GM21423 (cell line): ENCODE data around the gene POU3F3.

Experiments used
- ATAC-seq: cut with Tn5 transposase; IDR thresholded peaks from one replicate; pipeline ENCODE4 v1.9.1; 2021; ENCODE audit warnings: mild to moderate bottlenecking, moderate library complexity; ENCODE audit not compliant: unreplicated experiment

POU3F3 gene

GRCh38 chr2:104859766-104860450 is 6.0 kb downstream of the POU3F3 start:
- ATAC-seq = no peak

- no peak for ATAC-seq
These were observed 6.5 kb downstream of the POU3F3 start for GRCh38 chr2:104860451-104860790.

GRCh38 chr2:104861351-104862057 is 7.6 kb downstream of the POU3F3 start:
- no peak for ATAC-seq

DNA sequence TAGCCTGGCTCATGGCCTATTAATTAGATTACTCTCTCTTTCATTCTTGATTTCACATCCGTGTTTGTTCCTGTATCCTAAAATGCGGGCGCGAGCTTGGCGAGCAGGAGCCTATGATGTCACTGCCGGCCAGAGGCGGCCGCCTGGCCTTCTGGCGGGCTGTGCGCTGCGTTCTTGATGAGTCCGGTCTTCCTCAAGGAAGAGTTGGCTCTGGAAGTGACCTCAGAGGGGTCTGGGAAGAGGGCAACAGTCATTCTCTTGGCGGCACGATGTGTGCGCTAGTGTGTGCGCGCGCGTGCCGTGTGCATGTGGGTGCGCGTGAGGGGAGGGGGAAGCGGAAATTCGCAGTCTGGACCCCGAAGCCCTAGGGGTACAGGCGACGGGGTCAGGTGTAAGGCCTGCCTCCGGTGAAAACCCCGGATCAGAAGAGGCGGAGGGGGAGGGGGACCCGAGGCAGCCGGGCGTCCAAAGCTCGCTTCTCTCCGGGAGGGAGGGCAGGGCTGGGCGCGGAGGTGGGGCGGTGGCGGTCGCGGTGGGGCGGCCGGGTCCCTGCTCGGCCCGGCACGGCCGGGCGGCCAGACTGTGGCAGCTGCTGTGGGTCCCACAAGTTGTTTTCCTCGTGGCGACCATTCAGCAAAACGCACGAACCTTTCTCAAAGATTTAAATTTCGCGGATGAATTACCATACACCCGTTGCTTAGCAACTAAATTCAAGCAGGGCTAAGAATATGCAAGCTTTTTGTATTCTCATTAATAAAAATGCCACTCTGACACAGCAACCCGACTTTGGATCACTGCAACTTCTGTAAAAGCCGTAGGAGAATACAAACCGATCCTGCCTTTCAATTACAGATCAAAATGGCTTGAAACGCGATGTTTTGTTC is 8.4 kb downstream of the POU3F3 start:
- ATAC-seq = no peak

DNA sequence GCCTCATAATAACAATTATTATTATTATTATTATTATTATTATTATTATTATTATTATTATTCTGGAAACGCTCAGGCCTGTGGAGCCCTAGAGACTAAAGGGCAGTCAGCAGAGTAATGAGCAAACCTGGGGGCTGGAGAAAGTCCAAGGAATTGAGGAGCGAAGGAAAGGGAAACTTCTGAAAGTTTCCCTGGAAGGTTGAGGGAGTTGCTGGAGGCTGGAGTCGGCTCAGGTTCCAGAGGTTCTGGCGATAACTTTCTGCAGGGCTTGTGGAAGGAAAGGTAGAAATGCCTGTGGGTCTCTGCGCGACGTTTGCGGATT is 9.2 kb downstream of the POU3F3 start:
- no peak for ATAC-seq

GRCh38 chr2:104863468-104864279 is 9.8 kb downstream of the POU3F3 start:
- no peak for ATAC-seq

GRCh38 chr2:104864280-104865095 is 10.6 kb downstream of the POU3F3 start:
- ATAC-seq = no peak

DNA sequence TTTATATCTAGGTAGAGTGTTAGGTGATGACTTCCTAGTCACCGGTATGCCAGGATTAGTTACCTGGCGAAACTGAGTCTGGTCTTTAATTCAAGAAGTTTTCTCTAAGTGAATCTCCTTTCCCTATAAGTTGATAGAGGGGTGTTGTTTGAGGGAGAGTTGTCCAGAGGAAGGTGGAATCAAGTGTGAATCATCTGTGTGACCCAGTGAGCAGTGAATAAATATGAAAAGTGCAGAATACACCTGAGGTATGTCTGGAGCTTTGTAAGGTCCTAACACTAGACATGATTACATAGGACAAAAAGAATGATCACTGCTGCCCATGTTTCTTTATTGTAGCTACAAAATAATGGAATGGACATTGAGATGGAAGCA is 11.2 kb downstream of the POU3F3 start:
- ATAC-seq = no peak

GRCh38 chr2:104866122-104866864 is 12.4 kb downstream of the POU3F3 start:
- ATAC-seq = no peak

GRCh38 chr2:104866883-104867812 is 13.2 kb downstream of the POU3F3 start:
- ATAC-seq = no peak

- no peak for ATAC-seq
These were observed 14.0 kb downstream of the POU3F3 start for GRCh38 chr2:104867813-104868504.

DNA sequence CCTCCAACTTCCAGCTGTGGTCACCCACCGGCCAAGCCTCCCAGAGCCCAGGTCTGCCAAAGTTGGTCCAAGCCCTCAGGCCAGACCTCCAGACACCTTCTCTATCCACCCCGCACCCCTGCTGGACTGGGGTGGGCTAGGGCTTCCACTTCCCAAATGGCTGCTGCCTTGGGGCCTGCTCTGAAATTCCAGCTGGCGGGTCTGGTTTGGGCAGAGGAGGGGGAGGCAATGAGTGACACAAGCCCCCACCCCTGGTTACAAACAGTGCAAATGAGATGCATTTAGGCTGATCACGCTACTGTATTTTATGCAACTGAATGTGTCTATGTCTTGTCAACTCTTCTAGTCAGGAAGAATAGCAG is 14.6 kb downstream of the POU3F3 start:
- no peak for ATAC-seq

GRCh38 chr2:104870100-104870975 is 16.4 kb downstream of the POU3F3 start:
- no peak for ATAC-seq

GRCh38 chr2:104871649-104871971 is 17.7 kb downstream of the POU3F3 start:
- no peak for ATAC-seq

DNA sequence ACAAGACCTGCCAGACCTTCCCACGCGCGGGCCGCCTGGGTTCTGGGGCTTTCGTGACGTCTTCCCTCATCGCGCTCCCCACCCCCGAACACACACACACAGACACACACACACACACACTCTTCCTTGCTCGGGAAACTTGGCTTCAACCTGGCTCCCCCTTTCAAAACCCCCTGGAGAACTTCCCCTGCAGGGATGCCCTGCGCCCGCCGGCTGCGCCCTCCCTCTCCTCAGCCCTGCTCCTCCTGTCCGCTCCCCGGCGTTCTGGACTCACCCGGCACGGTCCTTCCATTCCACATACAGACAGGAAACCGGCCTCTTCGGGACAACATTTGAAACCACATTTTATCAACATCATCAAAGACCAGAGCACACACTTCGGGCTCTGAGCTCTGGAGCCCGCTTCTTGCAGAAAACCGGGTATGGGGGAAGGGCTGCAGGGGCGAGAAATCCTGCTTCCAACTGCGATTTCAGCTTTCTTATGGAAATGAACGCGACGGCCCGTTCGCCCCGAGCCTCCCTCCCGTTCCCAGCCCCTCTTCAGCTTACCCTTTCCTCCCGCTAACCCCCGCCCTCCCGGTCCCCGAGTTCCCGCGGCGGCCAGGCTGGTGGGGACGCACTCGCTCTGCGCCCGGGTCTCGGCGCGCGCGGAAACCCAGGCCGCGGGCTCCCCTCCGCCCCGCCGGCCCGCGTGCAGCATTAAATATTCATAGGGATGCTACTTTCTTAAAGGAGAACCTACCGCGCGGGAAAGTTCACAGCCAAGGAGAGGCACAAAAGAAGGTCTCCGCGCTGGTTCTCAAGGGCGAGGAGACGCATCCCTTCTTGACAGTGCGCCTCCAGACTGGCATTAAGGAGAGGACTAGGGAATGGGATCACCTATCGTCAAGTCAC is 18.3 kb downstream of the POU3F3 start:
- ATAC-seq = no peak
